ENCODE measurements around the gene MACROD2. TPM values are rescaled to one million over a fixed set of nuclear protein-coding genes. Genes with fewer than 3 reads are reported as not detected.

The MACROD2 gene
- total RNA-seq, 1 experiment from 2014 or later: 3.1 TPM

DNA sequence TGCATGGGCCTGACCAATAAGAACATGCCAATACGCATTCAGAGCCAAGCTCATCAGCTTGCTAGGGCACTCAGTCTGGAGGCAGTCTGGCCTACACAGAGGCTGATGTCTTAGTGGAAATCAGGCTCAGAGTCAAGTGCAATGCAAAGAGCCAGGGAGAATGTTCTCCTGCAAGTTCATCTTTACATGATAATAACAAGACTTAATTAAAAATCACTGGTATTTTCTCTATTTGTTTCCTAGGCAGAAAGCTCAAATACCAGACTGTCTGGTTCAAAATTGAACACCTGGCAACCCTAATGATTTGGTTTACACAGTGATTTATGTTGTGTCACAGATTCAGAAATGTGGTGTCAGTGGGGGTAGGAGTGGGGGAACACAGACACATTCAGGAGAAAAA is 1031.4 kb downstream of the MACROD2 start:
- Mint-ChIP-seq H3K9me3 (ENCODE audit: unreplicated experiment) (peaks cover 15% of the 10 kb centered on the region), H3K4me1 (ENCODE audit: insufficient read depth, unreplicated experiment) (no peaks in the 10 kb centered on the region), H3K27ac (ENCODE audit: low read depth, unreplicated experiment) (no peak overlapping the region), H3K27me3 (ENCODE audit: insufficient read depth, unreplicated experiment) (no peaks in the 10 kb centered on the region), H3K4me3 (ENCODE audit: unreplicated experiment) (no peak overlapping the region), H3K36me3 (ENCODE audit: insufficient read depth, unreplicated experiment) (no peaks in the 10 kb centered on the region)
- no TSS peak for BruUV-seq (replicated peaks)
- TF ChIP-seq, protein P1, sequence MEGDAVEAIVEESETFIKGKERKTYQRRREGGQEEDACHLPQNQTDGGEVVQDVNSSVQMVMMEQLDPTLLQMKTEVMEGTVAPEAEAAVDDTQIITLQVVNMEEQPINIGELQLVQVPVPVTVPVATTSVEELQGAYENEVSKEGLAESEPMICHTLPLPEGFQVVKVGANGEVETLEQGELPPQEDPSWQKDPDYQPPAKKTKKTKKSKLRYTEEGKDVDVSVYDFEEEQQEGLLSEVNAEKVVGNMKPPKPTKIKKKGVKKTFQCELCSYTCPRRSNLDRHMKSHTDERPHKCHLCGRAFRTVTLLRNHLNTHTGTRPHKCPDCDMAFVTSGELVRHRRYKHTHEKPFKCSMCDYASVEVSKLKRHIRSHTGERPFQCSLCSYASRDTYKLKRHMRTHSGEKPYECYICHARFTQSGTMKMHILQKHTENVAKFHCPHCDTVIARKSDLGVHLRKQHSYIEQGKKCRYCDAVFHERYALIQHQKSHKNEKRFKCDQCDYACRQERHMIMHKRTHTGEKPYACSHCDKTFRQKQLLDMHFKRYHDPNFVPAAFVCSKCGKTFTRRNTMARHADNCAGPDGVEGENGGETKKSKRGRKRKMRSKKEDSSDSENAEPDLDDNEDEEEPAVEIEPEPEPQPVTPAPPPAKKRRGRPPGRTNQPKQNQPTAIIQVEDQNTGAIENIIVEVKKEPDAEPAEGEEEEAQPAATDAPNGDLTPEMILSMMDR (IDR thresholded peaks at IDR 0.05; ENCODE audit: unreplicated experiment): no peak
- intact Hi-C loops (cut with micrococcal nuclease): no loop called here
- DNase-seq (ENCODE audit: unreplicated experiment): no peak
- CTCF ChIA-PET: interaction anchor here (0.7 to 1.3 kb wide), 3 partner anchors 36 to 689 kb away, joined by 3 read pairs; partner anchors contain the start of gene FLRT3
- POLR2A ChIA-PET: interaction anchor here (0.9 kb wide), 1 partner anchor 15 kb away, joined by 4 read pairs; no protein-coding TSS in a partner anchor

DNA sequence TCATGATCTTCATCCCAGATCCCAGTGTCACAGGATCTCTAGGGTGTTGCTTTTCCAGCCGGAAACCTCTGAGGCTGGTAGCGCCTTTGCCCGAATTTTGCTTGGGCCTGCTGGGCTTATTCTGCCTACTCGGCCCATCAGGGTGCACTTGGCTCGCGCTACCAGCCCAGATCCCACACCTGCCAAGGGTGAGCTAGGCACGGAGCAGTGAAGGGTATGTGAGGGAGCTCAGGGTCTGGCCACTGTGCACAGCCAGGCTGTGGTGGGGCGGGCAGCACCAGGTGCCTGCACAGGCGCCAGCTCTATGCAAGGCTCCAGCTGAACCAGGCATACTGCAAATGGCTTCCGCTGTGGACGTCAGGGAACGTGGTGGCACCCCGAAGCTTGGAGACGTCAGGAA is 1035.5 kb downstream of the MACROD2 start:
- BruUV-seq (replicated peaks): no TSS peak
- no peaks in the 10 kb centered on the region for H3K4me1 Mint-ChIP-seq (ENCODE audit: insufficient read depth, unreplicated experiment)
- H3K4me3 Mint-ChIP-seq (ENCODE audit: unreplicated experiment): no peak overlapping the region
- TF ChIP-seq, protein P1 (IDR thresholded peaks at IDR 0.05; ENCODE audit: unreplicated experiment): no peak
- CTCF ChIA-PET: interaction anchor here (1.8 kb wide), 1 partner anchor 693 kb away, joined by 7 read pairs; the partner anchor contains the start of gene FLRT3
- intact Hi-C loops (cut with micrococcal nuclease): no loop called here
- H3K27ac Mint-ChIP-seq (ENCODE audit: low read depth, unreplicated experiment): no peak overlapping the region
- no peaks in the 10 kb centered on the region for H3K36me3 Mint-ChIP-seq (ENCODE audit: insufficient read depth, unreplicated experiment)
- H3K9me3 Mint-ChIP-seq (ENCODE audit: unreplicated experiment): no peaks in the 10 kb centered on the region
- DNase-seq (ENCODE audit: unreplicated experiment): no peak
- POLR2A ChIA-PET: interaction anchor here (0.9 to 1.9 kb wide), 4 partner anchors 9 to 15 kb away, joined by 3 to 8 read pairs (median 3); no protein-coding TSS in a partner anchor
- H3K27me3 Mint-ChIP-seq (ENCODE audit: insufficient read depth, unreplicated experiment): no peaks in the 10 kb centered on the region

DNA sequence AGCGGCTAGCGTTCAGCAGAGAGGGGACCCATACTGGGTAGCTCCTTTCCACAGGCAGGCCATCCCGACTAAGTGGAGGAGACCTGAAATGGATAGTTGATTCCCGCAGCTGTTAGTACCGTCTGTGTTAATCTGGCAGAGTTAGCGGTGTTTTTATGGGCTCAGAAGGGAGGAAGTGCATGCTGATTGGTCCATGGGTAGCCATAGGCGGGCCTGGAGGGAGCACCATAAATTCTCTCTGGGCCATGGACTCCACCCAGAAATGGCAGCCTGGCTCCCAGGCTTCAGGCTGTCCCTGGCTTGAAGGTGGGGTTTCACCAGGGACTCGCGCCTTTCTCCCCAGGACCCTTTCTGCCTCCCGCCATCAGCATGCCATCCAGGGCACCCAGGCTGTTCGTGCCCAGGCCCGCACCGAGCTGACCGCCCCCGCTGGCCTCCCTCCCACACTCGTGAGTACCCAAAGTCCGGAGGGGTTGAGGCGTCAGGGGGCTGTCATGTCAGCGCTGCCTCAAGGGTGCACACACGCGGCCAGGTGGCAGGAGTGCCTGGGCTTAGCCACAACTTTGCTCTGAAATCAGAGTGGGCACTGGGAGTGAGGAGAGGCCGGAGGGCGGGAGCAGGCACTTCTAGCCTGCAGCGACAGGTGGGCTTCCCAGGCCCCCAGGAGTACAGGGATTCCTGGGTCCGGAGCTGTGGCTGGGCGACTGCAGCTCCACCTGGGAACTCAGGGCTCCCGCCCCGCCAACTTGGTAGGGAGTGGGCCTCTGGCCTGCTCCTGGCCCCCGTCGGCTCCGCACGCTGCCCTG is 1036.4 kb downstream of the MACROD2 start:
- TF ChIP-seq, protein P1 (IDR thresholded peaks at IDR 0.05; ENCODE audit: unreplicated experiment): no peak
- no peaks in the 10 kb centered on the region for H3K4me1 Mint-ChIP-seq (ENCODE audit: insufficient read depth, unreplicated experiment)
- H3K36me3 Mint-ChIP-seq (ENCODE audit: insufficient read depth, unreplicated experiment): no peaks in the 10 kb centered on the region
- H3K27me3 Mint-ChIP-seq (ENCODE audit: insufficient read depth, unreplicated experiment): no peaks in the 10 kb centered on the region
- POLR2A ChIA-PET: interaction anchor here (0.7 to 1.3 kb wide), 4 partner anchors 12 to 121 kb away, joined by 3 to 5 read pairs (median 3); no protein-coding TSS in a partner anchor
- intact Hi-C loops (cut with micrococcal nuclease): no loop called here
- no peak for DNase-seq (ENCODE audit: unreplicated experiment)
- no peak overlapping the region for H3K4me3 Mint-ChIP-seq (ENCODE audit: unreplicated experiment)
- no TSS peak for BruUV-seq (replicated peaks)
- CTCF ChIA-PET: interaction anchor here (1.8 kb wide), 1 partner anchor 694 kb away, joined by 7 read pairs; the partner anchor contains the start of gene FLRT3
- H3K27ac Mint-ChIP-seq (ENCODE audit: low read depth, unreplicated experiment): no peak overlapping the region
- H3K9me3 Mint-ChIP-seq (ENCODE audit: unreplicated experiment): no peaks in the 10 kb centered on the region

DNA sequence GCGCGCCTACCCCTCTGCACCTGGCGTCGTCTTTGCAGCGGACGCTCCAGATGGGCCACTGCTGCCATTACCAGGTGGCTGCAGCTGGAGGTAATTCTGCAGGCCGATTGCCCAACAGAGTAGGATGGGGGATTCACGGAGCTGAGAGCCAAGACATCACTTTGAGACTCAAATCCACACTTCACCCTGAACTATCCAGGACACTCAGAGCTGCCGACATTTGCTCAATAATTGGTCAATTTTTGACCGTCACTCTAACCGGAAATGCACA is 1037.0 kb downstream of the MACROD2 start:
- ChIA-PET CTCF (no interaction called here), POLR2A (interaction anchor here (0.7 to 1.1 kb wide), 2 partner anchors 13 to 122 kb away, joined by 3 to 5 read pairs; no protein-coding TSS in a partner anchor)
- TF ChIP-seq, protein P1 (IDR thresholded peaks at IDR 0.05; ENCODE audit: unreplicated experiment): no peak
- Mint-ChIP-seq H3K4me3 (ENCODE audit: unreplicated experiment) (no peak overlapping the region), H3K9me3 (ENCODE audit: unreplicated experiment) (no peaks in the 10 kb centered on the region), H3K4me1 (ENCODE audit: insufficient read depth, unreplicated experiment) (peaks cover under 1% of the 10 kb centered on the region), H3K27ac (ENCODE audit: low read depth, unreplicated experiment) (no peak overlapping the region), H3K27me3 (ENCODE audit: insufficient read depth, unreplicated experiment) (no peaks in the 10 kb centered on the region), H3K36me3 (ENCODE audit: insufficient read depth, unreplicated experiment) (no peaks in the 10 kb centered on the region)
- no peak for DNase-seq (ENCODE audit: unreplicated experiment)
- intact Hi-C loops (cut with micrococcal nuclease): no loop called here
- no TSS peak for BruUV-seq (replicated peaks)

Data from MCF 10A (cell line).